NCI-H1436 treated with DMSO at 0.1 percent for 48 hours (cell line): ENCODE results near the gene INTS6L.
"Not testable (repeated sequence)": the region's sequence is repeated elsewhere in the genome, so short reads cannot be mapped to it uniquely, and the experiment has no call there.

Experiments used
- DNase-seq: peaks from one replicate; lab custom pipeline; 2025; lab: John Stamatoyannopoulos, UW

The INTS6L gene

DNA sequence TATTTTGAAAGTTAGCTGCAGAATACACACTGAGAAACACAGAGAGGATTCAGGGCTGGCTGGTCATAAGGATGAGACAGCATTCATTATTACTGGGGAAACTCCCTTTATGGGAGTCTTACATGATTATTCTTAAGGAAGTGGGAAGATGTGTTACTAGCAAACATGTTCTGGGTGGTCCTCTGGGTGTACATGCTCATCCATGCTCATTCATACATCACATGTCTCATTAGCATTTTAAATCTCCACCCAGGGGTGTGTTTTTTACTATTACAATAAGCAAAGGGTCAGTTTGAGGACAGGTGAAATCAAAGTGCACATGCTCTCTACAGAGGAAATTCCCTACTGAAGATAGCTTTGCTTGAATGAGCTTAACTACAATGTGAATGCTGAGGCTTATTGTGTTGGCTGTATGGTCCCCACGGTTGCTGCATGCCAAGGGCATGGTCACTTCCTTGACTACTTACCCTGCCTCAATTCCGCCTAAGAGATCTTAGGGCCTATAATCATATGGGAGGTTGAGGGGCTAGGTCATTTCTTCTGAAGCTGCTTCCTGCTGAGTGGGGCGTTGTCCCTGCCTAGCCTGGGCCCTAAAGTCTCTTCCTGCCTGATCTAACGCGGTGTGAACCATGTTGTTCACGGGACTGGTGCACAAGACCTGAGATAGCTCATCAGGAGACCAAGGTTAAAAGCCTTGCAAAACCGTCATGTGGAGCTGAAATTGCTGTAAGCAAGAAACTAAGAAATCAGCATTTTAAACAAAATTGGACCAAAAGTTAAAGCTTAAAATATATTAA, 104.1 kb downstream of the INTS6L start:
- DNase-seq, result not testable (repeated sequence)

DNA sequence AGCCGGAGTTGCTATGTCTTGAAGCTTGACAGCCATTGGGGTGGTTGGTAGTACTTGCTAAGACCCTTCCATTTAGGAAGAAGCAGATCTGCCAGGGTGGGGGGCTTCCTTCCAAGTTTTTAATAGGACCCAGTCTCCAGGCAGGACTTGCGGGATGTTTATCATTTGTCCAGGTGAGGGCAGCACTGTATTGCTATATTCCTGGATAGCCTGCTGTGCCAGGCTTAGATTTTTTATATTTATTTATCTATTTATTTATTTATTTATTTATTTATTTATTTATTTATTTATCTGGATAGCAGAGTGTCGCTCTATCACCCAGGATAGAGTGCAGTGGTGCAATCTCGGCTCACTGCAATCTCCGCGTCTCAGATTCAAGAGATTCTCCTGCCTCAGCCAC, 105.5 kb downstream of the INTS6L start:
- DNase-seq, result no peak

DNA sequence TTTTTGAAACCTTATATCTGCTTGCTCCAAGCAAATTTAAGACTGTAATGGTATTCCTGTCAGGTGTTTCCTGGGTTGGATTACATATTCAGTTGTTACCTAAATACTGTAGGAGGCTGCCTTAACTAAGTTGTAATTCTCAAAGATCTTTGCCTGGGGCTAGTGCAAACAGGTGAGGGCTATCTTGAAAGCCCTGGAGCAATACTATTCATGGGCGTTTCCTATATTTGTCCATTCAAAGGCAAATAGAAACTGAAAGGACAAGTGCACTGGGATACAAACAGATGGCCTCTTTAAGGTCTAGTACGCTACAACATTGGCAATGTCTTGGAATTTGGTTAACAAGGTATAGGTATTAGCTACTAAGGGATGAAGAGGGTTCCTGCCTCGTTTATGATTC, 108.9 kb downstream of the INTS6L start:
- no peak for DNase-seq
